MG63 (cell line): ENCODE results near the gene XPNPEP1. TPM values are rescaled to one million over a fixed set of nuclear protein-coding genes. Genes with fewer than 3 reads are reported as not detected.

Experiments
- DNase-seq: peaks from one replicate; pipeline ENCODE4 v3.0.0-alpha.2; 2020
- H3K27me3 ChIP-seq: fragments of 250-450 bp; sonication (Bioruptor Pico); 2 replicates; pipeline ENCODE4 v1.5.1; 2020; ENCODE audit warnings: mild to moderate bottlenecking, moderate library complexity
- H3K36me3 ChIP-seq: fragments of 250-450 bp; sonication (Bioruptor Pico); 2 replicates; pipeline ENCODE4 v1.5.1; 2020; ENCODE audit warnings: mild to moderate bottlenecking, moderate library complexity
- H3K4me3 ChIP-seq: fragments of 250-450 bp; sonication (Bioruptor Pico); 2 replicates; pipeline ENCODE4 v1.5.1; 2020; ENCODE audit warnings: mild to moderate bottlenecking, moderate library complexity
- H3K9me3 ChIP-seq: fragments of 250-450 bp; sonication (Bioruptor Pico); 2 replicates; pipeline ENCODE4 v1.5.1; 2020; ENCODE audit warnings: mild to moderate bottlenecking, moderate library complexity
- total RNA-seq: library from RNA; depleted of rRNA; stranded (reverse); fragments of >200 nt; shearing (Covaris generic); gene quantifications from 2 replicates; pipeline ENCODE4 v1.2.3, GENCODE V29; 2014; ENCODE audit warnings: low replicate concordance

Gene XPNPEP1
- total RNA-seq, 1 experiment from 2014 or later = 63.4 TPM

DNA sequence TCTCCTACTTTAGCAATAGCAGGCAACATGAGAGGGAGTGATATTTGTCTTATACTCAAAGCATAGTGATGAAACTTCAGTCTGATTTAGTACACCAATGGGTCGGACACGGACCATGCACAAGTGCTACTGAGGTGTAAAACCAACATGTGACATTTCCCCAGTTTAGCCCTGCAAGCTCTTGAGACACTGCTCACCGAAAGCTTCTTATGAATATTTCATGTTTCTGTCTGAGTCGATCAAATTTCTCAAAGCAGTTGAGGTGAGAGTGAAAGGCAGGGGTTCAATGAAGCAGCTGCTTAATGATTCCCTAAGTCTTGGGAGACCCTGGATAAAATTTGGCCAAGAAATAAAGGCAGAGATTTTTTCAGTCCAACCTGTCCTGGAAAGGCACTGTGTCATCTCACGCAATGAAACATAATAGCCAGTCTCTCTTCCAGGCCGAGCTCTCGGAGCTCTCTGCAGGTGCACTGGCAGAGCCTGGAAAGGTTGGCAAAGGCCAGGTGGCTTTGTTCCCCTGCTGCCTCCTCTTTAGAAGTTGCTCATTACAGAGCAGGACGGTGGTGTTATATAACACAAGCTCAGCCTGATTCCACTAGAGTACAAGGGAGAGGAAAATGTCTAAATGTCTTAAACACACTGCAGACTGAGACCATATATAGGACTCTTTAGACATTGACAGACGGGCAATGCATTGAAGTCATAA is 33.9 kb upstream of the XPNPEP1 start:
- Histone ChIP-seq H3K27me3 (no peaks in the 10 kb centered on the region), H3K36me3 (no peaks in the 10 kb centered on the region), H3K9me3 (no peaks in the 10 kb centered on the region), H3K4me3 (no peak overlapping the region)
- DNase-seq = no peak

DNA sequence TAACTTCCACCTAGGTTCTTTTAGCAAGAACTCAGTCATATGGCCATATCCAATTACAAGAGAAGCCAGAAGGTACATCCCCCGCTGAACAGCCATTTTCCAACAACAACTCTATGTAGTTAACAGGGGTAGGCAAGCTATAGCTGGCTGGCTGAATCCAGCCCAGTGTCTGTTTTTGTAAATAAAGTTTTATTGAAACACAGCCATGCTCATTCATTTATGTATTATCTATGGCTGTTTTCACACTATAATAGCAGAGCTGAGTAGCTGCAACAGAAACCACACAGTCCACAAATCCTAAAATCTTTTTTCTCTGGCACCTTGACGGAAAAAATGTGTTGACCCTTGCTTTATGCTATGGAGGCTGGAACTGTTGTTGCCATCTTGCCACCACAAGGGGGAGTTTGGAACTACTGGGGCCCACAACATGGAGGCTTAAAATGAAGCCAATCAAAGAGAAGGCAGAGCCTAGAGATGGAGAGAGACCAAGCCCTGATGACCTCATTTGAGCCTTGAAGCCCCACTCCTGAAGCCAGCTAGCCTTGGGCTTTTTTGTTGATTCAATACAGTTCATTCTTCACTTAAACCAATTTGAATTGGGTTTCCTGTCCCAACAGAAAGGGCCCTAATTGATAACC is 33.3 kb upstream of the XPNPEP1 start:
- H3K36me3 ChIP-seq = no peaks in the 10 kb centered on the region
- H3K4me3 ChIP-seq = no peak overlapping the region
- H3K27me3 ChIP-seq = no peaks in the 10 kb centered on the region
- H3K9me3 ChIP-seq = no peaks in the 10 kb centered on the region
- peak; percentile 52 for DNase-seq

DNA sequence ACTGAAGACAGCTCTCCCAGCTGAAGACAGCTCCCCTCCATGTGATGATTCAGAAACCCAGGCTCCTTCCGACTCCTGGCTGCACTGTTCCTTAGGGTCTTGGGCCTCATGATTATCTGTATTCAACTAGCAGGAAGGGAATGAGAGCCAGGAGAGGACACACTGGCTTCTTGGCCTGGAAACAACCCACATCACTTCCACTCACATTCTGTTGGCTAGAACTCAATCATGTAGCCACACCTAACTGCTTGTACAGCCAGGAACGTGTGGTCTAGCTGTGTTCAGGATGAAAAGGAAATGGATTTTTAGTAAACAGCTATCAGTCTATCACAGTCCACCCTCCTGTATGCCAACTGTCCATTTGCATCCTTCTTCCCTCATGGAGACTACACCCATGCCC is 30.5 kb upstream of the XPNPEP1 start:
- no peak for DNase-seq
- no peak overlapping the region for H3K4me3 ChIP-seq

DNA sequence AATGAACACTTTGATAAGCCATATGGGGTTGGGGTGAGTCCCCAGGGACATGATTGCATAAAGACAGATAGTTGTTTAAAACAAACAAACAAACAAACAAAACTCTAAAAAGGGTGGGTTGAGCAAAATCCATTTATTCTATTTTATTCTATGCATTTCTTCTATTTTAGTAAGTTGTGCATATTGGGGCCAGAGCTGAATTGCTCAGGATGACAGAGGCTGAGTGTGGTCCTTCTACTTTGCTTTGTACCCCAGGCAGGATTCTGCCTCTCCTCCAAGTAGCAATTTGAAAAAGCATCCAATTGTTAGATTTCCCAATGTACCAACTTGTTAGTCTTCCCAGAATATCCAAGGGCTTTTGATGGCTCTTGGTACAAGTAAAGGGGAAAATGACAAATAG is 29.2 kb upstream of the XPNPEP1 start:
- Histone ChIP-seq H3K9me3 (no peaks in the 10 kb centered on the region), H3K27me3 (no peaks in the 10 kb centered on the region), H3K4me3 (no peak overlapping the region), H3K36me3 (no peaks in the 10 kb centered on the region)
- DNase-seq = no peak

More for the DNA sequence above, 30.5 kb upstream of the XPNPEP1 start:
- no peaks in the 10 kb centered on the region for H3K27me3 ChIP-seq
- no peaks in the 10 kb centered on the region for H3K9me3 ChIP-seq
- H3K36me3 ChIP-seq = no peaks in the 10 kb centered on the region

DNA sequence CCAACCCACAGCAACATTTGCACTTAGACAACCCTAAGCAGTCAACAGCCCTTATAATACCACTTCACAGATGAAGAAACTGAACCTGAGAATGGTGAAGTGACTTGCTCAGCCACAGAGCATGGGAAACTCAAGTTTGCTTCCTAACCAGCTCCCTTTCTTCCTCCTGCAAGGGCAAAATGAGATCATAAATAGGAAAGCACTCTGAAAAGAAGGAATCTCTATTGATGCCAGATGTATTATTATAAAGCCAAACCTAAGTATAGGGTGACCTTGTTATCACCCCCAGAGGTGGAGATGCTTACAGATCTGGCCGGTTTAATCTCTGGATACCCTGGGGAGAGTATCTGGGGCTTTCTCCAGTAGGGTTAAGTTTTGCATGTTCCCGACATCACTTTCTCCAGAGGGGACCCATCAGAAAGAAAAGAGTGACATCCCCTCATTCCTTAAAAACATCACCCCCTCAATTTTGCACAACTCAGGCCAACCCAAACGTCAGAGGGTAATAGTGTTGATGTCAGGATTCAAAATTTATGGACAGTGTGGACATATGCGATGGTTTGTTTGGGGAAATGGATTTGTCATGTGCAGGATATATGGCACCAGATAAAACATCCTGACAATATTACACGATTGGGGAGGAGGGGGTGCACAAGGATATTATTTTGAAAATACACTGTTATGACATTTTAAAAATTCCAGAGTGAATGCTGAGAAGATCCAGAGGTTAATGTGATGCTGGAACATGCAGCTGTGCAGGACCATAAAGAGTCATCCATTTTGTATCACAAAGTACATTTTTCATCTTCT is 24.0 kb upstream of the XPNPEP1 start:
- DNase-seq = no peak
- H3K4me3 ChIP-seq = no peak overlapping the region
- H3K36me3 ChIP-seq = no peaks in the 10 kb centered on the region
- H3K9me3 ChIP-seq = no peaks in the 10 kb centered on the region
- H3K27me3 ChIP-seq = no peaks in the 10 kb centered on the region

DNA sequence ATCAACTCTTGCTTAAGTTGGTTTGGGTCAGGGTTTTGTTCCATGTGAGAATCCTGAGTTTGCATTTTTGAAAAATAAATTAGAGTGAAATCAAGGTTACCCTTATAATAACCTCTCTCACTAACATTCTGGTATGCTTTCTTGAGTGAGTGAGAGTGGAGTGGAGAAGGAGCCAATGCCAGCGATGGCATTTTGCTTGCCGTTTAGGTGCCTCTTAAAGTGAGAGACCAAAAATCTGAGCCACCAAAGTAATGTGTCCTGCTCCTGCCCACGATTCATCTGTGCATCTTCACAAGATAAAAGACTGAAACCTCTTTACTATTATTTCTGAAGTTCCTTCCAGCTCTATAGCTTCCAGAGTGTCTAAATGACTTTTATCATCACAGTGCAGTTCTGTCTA is 23.4 kb upstream of the XPNPEP1 start:
- no peaks in the 10 kb centered on the region for H3K9me3 ChIP-seq
- H3K4me3 ChIP-seq = no peak overlapping the region
- no peaks in the 10 kb centered on the region for H3K36me3 ChIP-seq
- DNase-seq = no peak
- no peaks in the 10 kb centered on the region for H3K27me3 ChIP-seq

DNA sequence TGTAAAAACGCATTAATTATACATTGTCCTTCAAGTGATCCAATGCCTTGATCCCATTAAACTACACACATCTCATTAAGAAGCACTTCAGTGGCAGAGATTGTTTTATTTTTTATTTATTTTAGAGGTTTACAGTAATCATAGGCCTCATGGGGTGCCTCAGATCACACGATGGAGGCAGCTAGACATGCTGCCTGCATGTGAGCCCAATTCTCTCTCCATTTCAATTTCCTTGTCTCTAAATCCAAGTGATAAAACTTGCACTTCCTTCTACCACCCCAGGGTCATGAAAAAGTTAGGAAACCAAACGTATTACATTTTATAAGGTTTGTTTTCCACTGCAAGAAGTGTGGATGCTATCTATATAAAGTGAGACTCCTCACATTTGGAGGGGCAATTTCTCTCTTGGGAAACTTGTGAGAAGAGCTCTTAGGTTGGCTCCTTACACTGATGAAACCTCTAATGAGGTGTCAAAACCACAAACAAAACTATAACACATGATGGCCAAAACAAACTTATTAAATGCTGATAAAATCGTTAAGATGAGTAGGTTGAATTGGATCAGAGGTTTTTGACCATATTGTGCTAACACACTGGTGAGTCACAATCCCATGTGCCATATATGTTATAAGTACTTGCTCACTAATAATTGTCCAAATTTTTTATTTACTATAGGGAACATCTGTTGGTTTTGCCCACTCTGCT is 22.3 kb upstream of the XPNPEP1 start:
- H3K9me3 ChIP-seq = no peaks in the 10 kb centered on the region

DNA sequence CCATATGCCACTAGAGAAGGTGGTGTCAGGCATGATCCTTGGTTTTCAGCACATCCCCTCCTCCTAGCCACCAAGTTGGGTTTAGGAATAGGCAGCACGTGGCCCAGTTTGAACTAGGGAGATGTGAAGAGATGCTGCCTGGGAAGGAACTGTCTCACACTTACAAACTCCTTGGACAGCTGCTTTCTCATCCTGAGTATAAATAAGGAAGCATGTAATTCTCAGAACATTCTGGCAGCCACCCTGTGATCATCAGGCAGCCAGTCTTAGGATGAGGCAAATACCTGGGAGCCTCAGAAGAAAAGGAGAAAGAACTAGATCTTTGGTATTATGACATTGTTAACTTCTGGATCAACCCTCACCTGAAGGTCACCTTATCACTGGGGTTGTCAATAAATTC is 21.3 kb upstream of the XPNPEP1 start:
- H3K4me3 ChIP-seq = no peak overlapping the region
- H3K36me3 ChIP-seq = no peaks in the 10 kb centered on the region
- H3K9me3 ChIP-seq = no peaks in the 10 kb centered on the region
- DNase-seq = no peak
- no peaks in the 10 kb centered on the region for H3K27me3 ChIP-seq

More for the DNA sequence above, 22.3 kb upstream of the XPNPEP1 start:
- no peak overlapping the region for H3K4me3 ChIP-seq
- no peak for DNase-seq
- no peaks in the 10 kb centered on the region for H3K27me3 ChIP-seq
- H3K36me3 ChIP-seq = no peaks in the 10 kb centered on the region

DNA sequence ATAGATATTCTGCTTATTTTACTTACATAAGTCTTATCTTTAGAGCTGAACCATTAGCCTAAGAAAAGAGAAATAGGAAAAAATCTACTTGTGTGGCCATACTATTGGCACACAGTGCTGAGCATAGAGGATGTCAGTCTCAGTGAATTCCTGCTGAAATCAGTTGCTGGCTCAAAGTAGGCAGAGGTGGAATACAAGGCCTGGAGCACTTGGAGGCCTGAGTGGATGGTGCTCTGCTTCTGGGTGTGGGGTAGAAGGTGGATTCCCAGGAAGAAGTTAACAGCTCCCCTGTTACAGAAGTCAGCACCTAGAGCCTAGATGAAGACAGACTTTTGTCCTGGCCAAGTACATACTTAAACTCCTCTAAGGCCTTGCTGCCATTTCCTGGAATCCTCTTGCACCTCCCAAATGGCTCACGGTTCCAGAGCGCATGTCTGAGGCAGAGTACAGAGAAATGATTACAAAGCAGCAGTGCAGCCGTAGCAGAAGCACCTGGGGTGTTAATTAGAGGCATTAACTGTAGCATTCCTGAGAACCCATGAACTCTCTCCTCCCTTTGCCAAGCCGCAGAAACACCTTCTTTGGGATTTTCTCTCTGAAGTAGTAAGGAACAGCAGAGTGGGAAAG is 18.0 kb upstream of the XPNPEP1 start:
- Histone ChIP-seq H3K27me3 (no peaks in the 10 kb centered on the region), H3K4me3 (no peak overlapping the region), H3K9me3 (no peaks in the 10 kb centered on the region), H3K36me3 (no peaks in the 10 kb centered on the region)
- DNase-seq = no peak

DNA sequence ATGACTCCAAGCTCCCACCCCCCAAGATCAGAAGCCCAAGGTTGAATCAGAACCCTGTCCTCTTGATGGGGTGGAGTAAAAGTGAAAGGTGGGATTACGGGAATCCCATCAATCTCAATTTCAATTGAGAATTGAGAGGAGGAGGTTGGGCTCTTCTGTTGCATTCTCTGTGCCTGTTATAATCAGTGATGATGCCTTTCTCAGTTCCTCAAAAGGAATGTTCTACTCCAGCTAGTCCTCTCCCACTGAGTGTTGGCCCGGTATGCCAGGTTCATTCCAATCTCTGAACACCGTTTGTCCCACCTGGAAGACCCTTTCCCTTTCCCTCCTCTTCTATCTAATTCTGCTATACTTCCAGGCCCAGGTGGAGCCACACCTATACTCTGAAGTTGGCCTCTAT is 17.2 kb upstream of the XPNPEP1 start:
- Histone ChIP-seq H3K27me3 (no peaks in the 10 kb centered on the region), H3K9me3 (no peaks in the 10 kb centered on the region), H3K4me3 (no peak overlapping the region), H3K36me3 (no peaks in the 10 kb centered on the region)
- DNase-seq = no peak

DNA sequence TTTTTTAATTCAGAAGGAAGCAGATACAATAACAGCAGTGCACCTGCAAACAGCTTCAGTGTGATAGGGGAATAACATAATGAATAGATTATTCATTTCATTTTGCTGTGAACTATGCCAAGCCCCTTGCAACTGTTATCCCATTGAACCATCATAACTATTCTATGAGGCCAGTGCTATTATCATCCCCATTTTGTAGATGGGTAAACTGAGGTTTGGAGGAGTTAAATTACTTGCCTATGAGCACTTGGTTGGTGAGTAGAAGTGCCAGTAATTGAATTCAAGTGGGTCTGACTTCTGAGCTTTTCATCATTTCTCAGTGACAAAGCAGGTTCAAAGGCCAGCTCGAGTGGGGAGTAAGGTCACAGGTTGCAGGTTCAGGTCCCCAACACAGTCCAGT is 16.8 kb upstream of the XPNPEP1 start:
- DNase-seq = no peak
- no peaks in the 10 kb centered on the region for H3K36me3 ChIP-seq
- H3K9me3 ChIP-seq = no peaks in the 10 kb centered on the region
- no peaks in the 10 kb centered on the region for H3K27me3 ChIP-seq
- no peak overlapping the region for H3K4me3 ChIP-seq

DNA sequence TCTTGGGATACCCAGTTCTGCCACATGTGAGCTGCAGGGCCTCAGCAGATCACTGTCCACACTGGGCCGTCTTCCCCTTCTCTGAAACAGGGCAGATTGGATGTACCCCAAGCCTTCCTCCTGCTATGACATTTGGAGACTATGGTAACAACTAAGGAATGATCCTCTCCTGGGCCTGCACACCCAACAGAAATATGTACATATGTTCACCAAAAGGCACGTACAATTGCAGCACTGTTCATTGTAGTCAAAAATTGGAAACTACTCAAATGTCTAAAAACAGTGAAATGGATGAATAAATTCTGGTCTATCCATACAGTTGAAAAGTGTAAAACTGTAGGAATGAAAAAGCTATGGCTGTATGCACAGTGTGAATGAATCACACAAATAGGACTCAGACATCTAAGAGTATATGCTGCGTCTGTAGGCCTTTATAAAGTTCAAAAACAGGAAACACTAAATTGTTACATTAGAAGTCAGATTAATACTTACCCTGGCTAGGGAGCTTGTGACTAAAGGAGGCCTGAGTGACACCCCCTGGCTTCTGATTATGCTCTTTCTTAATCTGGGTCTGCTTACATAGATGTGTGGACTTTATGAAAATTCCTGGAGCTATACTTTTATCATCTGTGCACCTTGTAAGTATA is 16.1 kb upstream of the XPNPEP1 start:
- H3K27me3 ChIP-seq = no peaks in the 10 kb centered on the region
- H3K4me3 ChIP-seq = no peak overlapping the region
- no peaks in the 10 kb centered on the region for H3K9me3 ChIP-seq
- H3K36me3 ChIP-seq = no peaks in the 10 kb centered on the region
- no peak for DNase-seq

DNA sequence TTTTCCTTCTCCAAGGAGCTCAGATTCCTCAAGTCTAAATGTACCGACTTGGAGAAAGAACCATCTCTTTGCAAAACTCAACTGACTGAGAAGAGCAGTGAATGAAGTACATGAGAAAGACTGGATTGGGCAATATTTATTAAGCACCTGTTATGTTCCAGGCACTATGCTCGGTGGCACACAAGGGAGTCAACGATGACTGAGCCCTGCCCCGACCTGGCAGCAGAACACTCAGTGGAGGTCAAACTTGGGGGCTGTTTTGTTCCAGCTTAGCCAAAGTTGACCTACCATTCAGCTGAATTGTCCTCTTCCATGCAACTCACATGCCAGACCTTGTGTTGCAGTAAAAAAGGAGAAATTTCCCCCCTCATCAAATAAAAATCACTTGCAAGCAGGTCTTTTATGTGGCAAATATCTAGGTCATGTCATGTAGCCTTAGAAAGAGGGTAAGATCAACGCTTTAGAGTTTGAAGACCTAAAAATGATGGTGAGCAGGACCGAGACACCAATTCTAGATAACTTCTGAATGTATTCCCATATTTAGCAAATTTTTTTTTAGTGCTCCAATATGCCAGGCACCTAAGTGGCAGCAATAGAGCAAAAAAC is 14.3 kb upstream of the XPNPEP1 start:
- Histone ChIP-seq H3K9me3 (no peaks in the 10 kb centered on the region), H3K4me3 (no peak overlapping the region), H3K27me3 (no peaks in the 10 kb centered on the region), H3K36me3 (no peaks in the 10 kb centered on the region)
- no peak for DNase-seq

DNA sequence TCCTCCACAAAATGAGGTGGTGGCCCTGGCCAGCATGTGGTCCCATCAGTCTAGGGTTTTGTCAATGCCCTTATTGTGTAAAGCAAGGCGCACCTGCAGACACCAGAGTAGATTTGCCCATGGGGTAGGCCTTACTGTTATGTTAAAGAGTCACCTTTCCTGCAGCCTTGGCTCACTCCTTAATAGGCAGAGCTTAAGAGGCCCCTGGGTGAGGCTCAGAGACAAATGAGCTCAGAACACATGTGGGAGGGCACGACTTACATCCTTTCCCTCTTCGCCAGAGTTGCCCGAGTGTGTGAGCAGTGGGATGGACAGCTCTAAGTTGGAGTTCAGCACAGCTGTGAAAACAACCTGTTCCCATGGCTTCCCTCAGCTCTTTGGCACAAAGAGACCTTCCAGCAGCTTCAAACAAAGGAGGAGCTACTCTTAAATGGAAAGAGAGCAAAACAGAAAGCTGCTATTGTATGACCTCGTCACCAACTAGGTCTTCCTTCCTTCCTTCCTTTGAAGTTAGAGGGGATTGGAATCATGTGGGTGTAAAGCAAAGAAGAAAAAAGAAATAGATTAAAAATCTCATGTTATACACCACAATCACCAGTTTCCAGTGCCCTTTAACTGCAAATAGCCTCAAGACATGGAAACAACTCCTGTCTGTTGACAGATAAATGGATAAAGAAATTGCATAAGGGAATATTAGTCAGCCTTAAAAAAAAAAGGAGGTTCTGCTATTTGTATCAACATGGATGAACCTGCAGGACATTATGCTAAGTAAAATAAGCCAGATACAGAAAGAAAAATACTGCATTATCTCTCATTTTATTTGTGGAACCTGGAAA is 11.9 kb upstream of the XPNPEP1 start:
- no peaks in the 10 kb centered on the region for H3K36me3 ChIP-seq
- no peak for DNase-seq
- no peak overlapping the region for H3K4me3 ChIP-seq
- H3K9me3 ChIP-seq = no peaks in the 10 kb centered on the region
- no peaks in the 10 kb centered on the region for H3K27me3 ChIP-seq

DNA sequence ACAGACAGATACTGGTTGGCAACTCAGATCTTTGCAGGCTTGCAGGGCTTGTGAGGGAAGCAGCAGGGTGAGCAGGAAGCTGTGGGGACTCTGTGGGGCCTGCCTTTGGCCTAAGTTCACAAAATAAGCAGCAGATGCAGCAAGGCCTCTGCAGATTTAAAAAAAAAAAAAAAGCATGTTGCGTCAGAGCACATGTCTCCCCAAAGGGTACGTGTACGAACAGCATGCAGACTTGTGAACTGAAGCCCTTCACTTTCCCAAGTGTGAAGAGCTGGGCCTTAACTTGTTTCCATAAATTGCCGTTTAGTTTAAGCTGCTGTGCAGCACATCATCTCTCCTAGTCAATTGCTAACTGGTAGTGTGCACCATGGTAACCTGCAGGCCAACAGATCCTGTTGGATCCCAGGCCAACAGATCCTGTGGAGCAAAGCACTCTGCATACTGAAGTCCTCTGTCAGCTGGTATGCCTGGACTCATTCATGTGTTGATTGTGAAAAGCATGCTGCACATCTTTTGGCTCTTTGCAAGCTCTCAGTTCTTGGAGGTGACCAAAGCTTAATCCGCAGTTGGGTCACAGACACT is 10.8 kb upstream of the XPNPEP1 start:
- H3K4me3 ChIP-seq = no peak overlapping the region
- no peaks in the 10 kb centered on the region for H3K9me3 ChIP-seq
- no peaks in the 10 kb centered on the region for H3K36me3 ChIP-seq
- DNase-seq = no peak
- no peaks in the 10 kb centered on the region for H3K27me3 ChIP-seq
